ENCODE results near the gene YWHAE.

YWHAE gene

GRCh38 chr17:1376061-1376460 lies 24.0 kb downstream of the YWHAE start:
- H3K4me1 ChIP-seq (ENCODE audit: insufficient read depth, low read length, severe bottlenecking), result peaks cover 68% of the 10 kb centered on the region

DNA sequence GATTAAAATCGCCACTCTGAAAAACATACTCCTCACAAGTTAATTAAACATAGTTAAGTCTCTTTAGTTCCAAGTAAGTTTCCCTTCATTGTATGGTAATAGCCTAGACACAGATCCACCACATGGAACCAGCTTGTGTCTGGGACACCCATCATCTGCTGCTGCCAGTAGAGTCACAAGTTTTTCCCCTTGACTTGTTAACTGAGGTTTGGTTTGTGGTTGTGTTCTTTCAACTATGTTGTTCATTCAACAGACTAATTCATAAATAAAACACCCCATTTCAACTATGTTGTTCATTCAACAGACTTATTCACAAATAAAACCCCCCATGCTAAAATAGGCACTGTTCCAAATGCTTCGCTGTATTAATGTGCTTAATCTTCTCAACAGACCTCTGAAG lies 24.4 kb downstream of the YWHAE start:
- Histone ChIP-seq H4K20me1 (ENCODE audit: insufficient read depth, low read length) (peaks cover 10% of the 10 kb centered on the region; the same call in 1 of the 2 replicates), H3K9ac (ENCODE audit: low read length) (no peak overlapping the region), H2AFZ (ENCODE audit: low read length) (no peak overlapping the region), H3K27ac (ENCODE audit: low read depth, low read length, poor library complexity, severe bottlenecking) (peak overlapping the region; percentile 38), H3K4me3 (ENCODE audit: low read depth, low read length, poor library complexity, severe bottlenecking) (no peak overlapping the region), H3K36me3 (ENCODE audit: insufficient read depth, low read length) (peaks cover 51% of the 10 kb centered on the region), H3K79me2 (ENCODE audit: insufficient read depth, low read length) (peaks cover 100% of the 10 kb centered on the region), H3K27me3 (ENCODE audit: insufficient read depth, low read length) (no peaks in the 10 kb centered on the region), H3K4me2 (ENCODE audit: low read length) (peak overlapping the region; percentile 15; the same call in 1 of the 2 replicates), H3K4me1 (ENCODE audit: insufficient read depth, low read length, severe bottlenecking) (peaks cover 64% of the 10 kb centered on the region), H3K9me3 (ENCODE audit: low read length) (no peaks in the 10 kb centered on the region), H3F3A (ENCODE audit: insufficient read depth, low read length) (no peaks in the 10 kb centered on the region; the same call in 1 of the 2 replicates), H3K9me2 (ENCODE audit: low read depth, low read length) (no peaks in the 10 kb centered on the region)
- TF ChIP-seq, protein P1, sequence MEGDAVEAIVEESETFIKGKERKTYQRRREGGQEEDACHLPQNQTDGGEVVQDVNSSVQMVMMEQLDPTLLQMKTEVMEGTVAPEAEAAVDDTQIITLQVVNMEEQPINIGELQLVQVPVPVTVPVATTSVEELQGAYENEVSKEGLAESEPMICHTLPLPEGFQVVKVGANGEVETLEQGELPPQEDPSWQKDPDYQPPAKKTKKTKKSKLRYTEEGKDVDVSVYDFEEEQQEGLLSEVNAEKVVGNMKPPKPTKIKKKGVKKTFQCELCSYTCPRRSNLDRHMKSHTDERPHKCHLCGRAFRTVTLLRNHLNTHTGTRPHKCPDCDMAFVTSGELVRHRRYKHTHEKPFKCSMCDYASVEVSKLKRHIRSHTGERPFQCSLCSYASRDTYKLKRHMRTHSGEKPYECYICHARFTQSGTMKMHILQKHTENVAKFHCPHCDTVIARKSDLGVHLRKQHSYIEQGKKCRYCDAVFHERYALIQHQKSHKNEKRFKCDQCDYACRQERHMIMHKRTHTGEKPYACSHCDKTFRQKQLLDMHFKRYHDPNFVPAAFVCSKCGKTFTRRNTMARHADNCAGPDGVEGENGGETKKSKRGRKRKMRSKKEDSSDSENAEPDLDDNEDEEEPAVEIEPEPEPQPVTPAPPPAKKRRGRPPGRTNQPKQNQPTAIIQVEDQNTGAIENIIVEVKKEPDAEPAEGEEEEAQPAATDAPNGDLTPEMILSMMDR (IDR thresholded peaks at IDR 0.05; ENCODE audit: low read length), result no peak
- no peak for TF ChIP-seq EZH2 (IDR thresholded peaks at IDR 0.05; ENCODE audit: borderline replicate concordance, low read length)

More at GRCh38 chr17:1376061-1376460, 24.0 kb downstream of the YWHAE start:
- H3K27me3 ChIP-seq (ENCODE audit: insufficient read depth, low read length), result no peaks in the 10 kb centered on the region
- H3K79me2 ChIP-seq (ENCODE audit: insufficient read depth, low read length), result peaks cover 100% of the 10 kb centered on the region
- no peak overlapping the region for H3K9ac ChIP-seq (ENCODE audit: low read length)
- H3F3A ChIP-seq (ENCODE audit: insufficient read depth, low read length), result no peaks in the 10 kb centered on the region; the same call in 1 of the 2 replicates
- peaks cover 13% of the 10 kb centered on the region; the same call in 1 of the 2 replicates for H4K20me1 ChIP-seq (ENCODE audit: insufficient read depth, low read length)
- TF ChIP-seq, protein P1 (IDR thresholded peaks at IDR 0.05; ENCODE audit: low read length), result no peak
- TF ChIP-seq EZH2 (IDR thresholded peaks at IDR 0.05; ENCODE audit: borderline replicate concordance, low read length), result no peak
- no peaks in the 10 kb centered on the region for H3K9me3 ChIP-seq (ENCODE audit: low read length)
- H3K27ac ChIP-seq (ENCODE audit: low read depth, low read length, poor library complexity, severe bottlenecking), result peak overlapping the region; percentile 38
- H3K4me2 ChIP-seq (ENCODE audit: low read length), result peak overlapping the region; percentile 15; the same call in 1 of the 2 replicates
- H3K36me3 ChIP-seq (ENCODE audit: insufficient read depth, low read length), result peaks cover 51% of the 10 kb centered on the region
- H3K9me2 ChIP-seq (ENCODE audit: low read depth, low read length), result no peaks in the 10 kb centered on the region
- H3K4me3 ChIP-seq (ENCODE audit: low read depth, low read length, poor library complexity, severe bottlenecking), result no peak overlapping the region
- no peak overlapping the region for H2AFZ ChIP-seq (ENCODE audit: low read length)

DNA sequence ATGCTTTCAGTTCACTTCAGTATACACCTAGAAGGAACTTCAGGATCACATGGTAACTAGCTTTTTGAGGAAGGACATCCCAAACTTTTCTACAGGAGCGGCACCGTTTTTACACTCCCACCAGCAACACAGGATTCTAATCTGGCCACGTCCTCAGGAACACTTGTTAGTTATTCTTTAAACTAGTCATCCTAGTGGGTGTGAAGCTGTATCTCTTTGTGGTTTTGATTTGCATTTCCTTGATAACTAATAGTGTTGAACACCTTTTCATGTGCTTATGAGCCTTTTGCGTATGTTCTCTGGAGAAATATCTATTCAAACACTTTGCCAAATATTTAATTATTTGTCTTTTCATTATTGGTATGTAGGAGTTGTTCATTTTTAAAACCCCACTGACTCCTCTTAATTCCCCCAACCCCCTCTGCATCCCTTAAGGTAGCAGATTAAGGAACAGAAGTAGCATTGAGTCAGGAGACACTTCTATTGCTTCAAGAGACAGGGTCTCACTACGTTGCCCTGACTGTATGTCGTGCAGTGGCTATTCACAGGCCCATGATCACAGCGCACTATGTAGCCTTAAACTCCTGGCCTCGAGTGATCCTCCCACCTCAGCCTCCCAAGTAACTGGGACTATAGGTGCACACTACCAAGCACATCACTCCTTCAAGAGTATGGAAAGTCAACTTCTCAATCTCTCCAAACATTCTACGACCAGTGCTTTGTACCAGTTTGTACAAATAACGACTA lies 25.4 kb downstream of the YWHAE start:
- TF ChIP-seq EZH2 (IDR thresholded peaks at IDR 0.05; ENCODE audit: borderline replicate concordance, low read length), result no peak
- TF ChIP-seq, protein P1 (IDR thresholded peaks at IDR 0.05; ENCODE audit: low read length), result no peak
- Histone ChIP-seq H3K9me3 (ENCODE audit: low read length) (no peaks in the 10 kb centered on the region), H3F3A (ENCODE audit: insufficient read depth, low read length) (no peaks in the 10 kb centered on the region; the same call in none of the 2 replicates), H3K36me3 (ENCODE audit: insufficient read depth, low read length) (peaks cover 53% of the 10 kb centered on the region), H3K27ac (ENCODE audit: low read depth, low read length, poor library complexity, severe bottlenecking) (peak overlapping the region; percentile 34), H3K4me3 (ENCODE audit: low read depth, low read length, poor library complexity, severe bottlenecking) (no peak overlapping the region), H3K9me2 (ENCODE audit: low read depth, low read length) (no peaks in the 10 kb centered on the region), H3K4me2 (ENCODE audit: low read length) (no peak overlapping the region; the same call in 1 of the 2 replicates), H3K4me1 (ENCODE audit: insufficient read depth, low read length, severe bottlenecking) (peaks cover 56% of the 10 kb centered on the region), H3K9ac (ENCODE audit: low read length) (no peak overlapping the region), H3K79me2 (ENCODE audit: insufficient read depth, low read length) (peaks cover 98% of the 10 kb centered on the region), H2AFZ (ENCODE audit: low read length) (no peak overlapping the region), H4K20me1 (ENCODE audit: insufficient read depth, low read length) (peaks cover 10% of the 10 kb centered on the region; the same call in 1 of the 2 replicates), H3K27me3 (ENCODE audit: insufficient read depth, low read length) (no peaks in the 10 kb centered on the region)

All from OCI-LY1 (cell line).